ENCODE measurements around the gene MYL4.
"Not testable (repeated sequence)": the region's sequence is repeated elsewhere in the genome, so short reads cannot be mapped to it uniquely, and the experiment has no call there.

The MYL4 gene

GRCh38 chr17:47243737-47244598 lies 34.8 kb downstream of the MYL4 start:
- no peak for DNase-seq (ENCODE audit: low spot score)

DNA sequence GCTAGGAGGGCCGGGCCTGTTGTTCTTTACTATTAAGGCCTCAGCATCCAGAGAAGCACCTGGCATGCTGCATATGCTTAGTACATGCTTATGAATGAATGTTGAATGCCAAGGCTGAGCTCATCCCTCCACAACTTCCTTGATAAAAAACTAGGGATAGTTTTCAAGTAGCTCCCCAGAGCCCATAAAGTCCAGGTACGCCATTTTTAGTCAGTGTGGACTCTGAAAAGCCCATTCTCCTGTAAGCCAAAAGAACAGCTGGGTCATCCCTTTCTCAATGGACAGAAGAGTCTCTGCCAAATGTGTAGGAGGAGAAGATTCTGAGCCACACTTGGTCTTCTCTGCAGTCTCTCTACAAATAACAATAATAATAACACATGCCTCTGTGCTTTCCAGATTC lies 35.5 kb downstream of the MYL4 start:
- DNase-seq (ENCODE audit: low spot score), result no peak

DNA sequence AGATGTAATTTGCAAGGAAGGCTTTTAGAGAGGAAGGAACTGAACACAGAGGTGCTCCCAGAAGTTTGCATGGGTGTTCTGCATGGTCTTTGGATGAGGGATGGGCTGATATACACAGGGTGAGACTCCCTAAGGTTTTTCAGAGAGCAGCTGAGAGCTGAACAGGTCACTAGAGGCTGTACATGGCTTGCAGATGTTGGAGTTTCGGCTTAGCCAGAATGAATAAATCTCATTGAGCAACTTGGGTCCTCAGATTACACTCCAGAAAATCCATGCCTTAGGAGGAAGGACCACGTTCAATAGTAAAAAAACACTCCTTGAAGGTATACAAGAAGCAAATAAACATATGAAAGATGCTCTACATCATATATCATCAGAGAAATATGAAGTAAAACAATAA lies 37.0 kb downstream of the MYL4 start:
- no peak for DNase-seq (ENCODE audit: low spot score)

GRCh38 chr17:47250855-47251254 lies 41.7 kb downstream of the MYL4 start:
- DNase-seq (ENCODE audit: low spot score), result no peak

GRCh38 chr17:47251421-47251940 lies 42.3 kb downstream of the MYL4 start:
- no peak for DNase-seq (ENCODE audit: low spot score)

- DNase-seq (ENCODE audit: low spot score), result no peak
Measured at GRCh38 chr17:47252209-47252608, 43.1 kb downstream of the MYL4 start.

GRCh38 chr17:47252766-47253512 lies 43.8 kb downstream of the MYL4 start:
- no peak for DNase-seq (ENCODE audit: low spot score)

GRCh38 chr17:47253541-47254402 lies 44.6 kb downstream of the MYL4 start, which contains the start of gene ITGB3:
Gene ITGB3, plus strand, starts transcription at chr17:47253827. Its CDS starts 35 bp downstream, at chr17:47253862.
- peak; percentile 96 for DNase-seq (ENCODE audit: low spot score)

DNA sequence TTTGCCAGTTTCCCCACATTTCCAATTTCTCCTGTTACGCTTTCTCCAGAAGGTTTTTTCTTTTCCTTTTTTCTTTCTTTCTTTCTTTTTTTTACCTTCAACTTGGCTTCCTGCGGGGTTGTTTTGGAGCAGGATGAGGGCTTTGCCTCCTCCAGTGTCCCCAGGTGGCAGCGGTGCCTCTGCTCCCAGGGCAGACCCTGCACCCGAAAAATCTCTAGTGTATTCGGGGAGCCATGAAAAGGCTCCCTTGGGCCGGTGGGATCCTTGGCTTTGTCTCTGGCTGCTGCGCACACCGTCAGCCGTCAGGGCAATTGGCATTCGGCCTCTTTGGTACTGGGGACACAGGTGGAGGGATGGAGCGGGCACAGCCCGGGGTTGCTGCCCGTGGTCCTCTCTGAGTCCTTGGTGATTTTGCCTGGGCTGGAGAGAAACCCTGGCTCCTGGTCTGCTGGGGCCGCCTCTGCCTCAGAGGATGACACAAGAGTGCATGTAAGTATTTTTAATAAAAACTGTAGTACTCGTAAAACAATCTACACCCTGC lies 45.3 kb downstream of the MYL4 start:
- DNase-seq (ENCODE audit: low spot score), result no peak

GRCh38 chr17:47257651-47258339 lies 48.6 kb downstream of the MYL4 start:
- no peak for DNase-seq (ENCODE audit: low spot score)

- DNase-seq (ENCODE audit: low spot score), result no peak
Measured at GRCh38 chr17:47262586-47262985, 53.4 kb downstream of the MYL4 start.

DNA sequence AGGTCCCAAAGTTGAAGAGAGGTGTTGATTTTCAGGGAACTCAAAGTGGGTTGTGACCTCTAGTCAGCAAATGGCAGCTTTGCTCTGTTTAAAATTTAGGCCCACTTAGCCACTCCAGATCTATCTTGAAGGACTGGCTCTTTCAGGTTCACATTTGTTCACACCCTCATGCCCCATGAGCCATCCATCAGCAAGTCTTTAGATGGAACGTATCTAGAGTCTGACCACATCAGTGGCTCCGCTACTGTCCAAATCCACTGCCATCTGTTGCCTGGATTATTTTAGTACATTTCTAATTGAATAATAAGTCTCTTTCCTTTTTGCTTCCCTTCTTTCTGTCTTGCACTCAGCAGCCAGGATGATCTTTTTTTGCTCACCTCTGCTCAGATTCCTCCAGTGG lies 55.0 kb downstream of the MYL4 start:
- DNase-seq (ENCODE audit: low spot score), result no peak

- no peak for DNase-seq (ENCODE audit: low spot score)
Measured at GRCh38 chr17:47265983-47266541, 56.9 kb downstream of the MYL4 start.

GRCh38 chr17:47266782-47267181 lies 57.6 kb downstream of the MYL4 start:
- DNase-seq (ENCODE audit: low spot score), result no peak

- DNase-seq (ENCODE audit: low spot score), result no peak
Measured at GRCh38 chr17:47267354-47267828, 58.2 kb downstream of the MYL4 start.

GRCh38 chr17:47268964-47269363 lies 59.8 kb downstream of the MYL4 start:
- DNase-seq (ENCODE audit: low spot score), result not testable (repeated sequence)

DNA sequence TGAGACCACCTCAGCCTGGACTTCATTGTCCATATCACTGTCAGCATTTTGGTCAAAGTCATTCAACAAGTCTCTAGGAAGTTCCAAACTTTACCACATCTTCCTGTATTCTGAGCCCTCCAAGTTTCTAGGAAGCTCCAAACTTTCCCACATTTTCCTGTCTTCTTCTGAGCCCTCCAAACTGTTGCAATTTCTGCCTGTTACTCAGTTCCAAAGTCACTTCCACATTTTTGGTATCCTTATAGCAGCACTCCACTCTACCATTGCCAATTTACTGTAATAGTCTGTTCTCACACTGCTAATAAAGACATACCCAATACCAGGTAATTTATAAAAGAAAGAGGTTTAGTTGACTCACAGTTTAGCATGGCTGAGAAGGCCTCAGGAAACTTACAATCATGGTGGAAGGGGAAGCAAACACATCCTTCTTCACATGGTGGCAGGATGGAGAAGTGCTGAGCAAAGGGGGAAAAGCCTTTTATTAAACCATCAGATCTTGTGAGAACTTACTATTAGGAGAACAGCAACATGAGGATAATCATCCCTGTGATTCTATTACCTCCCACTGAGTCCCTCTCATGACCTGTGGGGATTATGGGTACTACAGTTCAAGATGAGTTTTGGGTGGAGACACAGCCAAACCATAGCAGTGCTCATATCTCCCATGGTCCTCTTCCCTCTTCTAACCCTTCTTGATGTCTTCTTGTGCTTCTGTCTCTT lies 60.6 kb downstream of the MYL4 start:
- DNase-seq (ENCODE audit: low spot score), result not testable (repeated sequence)

- no peak for DNase-seq (ENCODE audit: low spot score)
Measured at GRCh38 chr17:47270946-47271705, 62.0 kb downstream of the MYL4 start.

DNA sequence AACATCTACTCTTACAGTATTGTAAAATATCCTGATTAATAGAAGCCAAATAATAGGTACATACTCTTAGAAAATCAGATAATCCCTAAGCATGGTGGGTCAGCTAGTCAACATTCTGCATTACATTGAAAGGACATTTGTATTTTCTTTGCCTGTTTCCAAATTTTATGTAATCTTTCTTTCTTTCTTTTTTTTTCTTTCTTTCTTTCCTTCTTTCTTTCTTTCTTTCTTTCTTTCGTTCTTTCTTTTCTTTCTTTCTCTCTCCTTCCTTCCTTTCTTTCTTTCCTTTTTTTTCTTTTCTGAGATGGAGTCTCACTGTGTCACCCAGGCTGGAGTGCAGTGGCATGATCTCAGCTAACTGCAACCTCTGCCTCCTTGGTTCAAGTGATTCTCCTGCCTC lies 63.3 kb downstream of the MYL4 start:
- no peak for DNase-seq (ENCODE audit: low spot score)
